ENCODE measurements around the gene SLC2A5.
A peak's percentile ranks its signal among the peaks of the same experiment; 100 is the strongest.

SLC2A5 gene

DNA sequence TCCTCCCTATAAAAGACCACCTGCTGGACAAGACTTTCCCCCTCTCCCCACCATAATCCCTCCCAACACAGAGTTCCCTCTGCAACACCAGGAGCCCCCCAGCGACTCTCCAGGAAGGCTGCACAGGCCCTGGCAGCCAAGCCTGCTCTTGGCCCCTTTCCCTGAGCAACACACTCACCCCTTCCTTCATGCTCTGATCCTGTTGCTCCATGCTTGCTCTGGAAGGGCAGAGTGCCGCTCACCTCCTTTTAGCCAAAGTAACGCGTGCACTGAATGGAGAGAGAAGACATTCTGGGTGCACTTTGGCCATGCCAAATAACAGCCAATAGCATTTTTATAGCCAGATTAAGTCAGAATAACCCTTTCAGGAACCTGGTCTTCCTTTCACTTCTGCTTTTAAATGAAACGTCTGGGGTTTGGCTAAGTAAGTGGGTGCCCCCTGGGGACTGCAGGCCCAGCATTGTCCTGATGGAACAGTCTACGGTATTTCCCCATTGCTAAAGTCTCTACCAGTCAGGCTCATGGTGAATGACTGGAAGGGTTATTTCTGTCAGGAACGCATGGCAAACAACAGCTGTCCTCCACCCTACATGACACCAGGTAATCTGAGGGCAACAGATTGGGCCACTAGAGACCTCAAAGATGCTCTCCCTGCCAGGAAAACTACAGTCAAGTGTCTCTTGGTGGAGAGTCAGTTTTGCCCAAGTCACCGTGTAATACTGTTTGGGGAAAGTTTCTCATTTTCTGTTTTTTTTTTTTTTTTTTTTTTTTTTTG lies at the start of gene SLC2A5:
Gene SLC2A5, minus strand, starts transcription at position 310 of the 775 bp plus-strand sequence. Its CDS starts 99 bp downstream, at position 211.
- DNase-seq (ENCODE audit: low read depth): no peak
- TF ChIP-seq, protein P1, sequence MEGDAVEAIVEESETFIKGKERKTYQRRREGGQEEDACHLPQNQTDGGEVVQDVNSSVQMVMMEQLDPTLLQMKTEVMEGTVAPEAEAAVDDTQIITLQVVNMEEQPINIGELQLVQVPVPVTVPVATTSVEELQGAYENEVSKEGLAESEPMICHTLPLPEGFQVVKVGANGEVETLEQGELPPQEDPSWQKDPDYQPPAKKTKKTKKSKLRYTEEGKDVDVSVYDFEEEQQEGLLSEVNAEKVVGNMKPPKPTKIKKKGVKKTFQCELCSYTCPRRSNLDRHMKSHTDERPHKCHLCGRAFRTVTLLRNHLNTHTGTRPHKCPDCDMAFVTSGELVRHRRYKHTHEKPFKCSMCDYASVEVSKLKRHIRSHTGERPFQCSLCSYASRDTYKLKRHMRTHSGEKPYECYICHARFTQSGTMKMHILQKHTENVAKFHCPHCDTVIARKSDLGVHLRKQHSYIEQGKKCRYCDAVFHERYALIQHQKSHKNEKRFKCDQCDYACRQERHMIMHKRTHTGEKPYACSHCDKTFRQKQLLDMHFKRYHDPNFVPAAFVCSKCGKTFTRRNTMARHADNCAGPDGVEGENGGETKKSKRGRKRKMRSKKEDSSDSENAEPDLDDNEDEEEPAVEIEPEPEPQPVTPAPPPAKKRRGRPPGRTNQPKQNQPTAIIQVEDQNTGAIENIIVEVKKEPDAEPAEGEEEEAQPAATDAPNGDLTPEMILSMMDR (IDR thresholded peaks at IDR 0.05; ENCODE audit: control insufficient read depth, extremely low read depth, insufficient read depth): no peak
- H3K4me3 ChIP-seq (ENCODE audit: low read depth, low read length): no peak within 1 kb of the TSS

GRCh38 chr1:9118186-9118585 lies 48.8 kb upstream of the SLC2A5 start:
- TF ChIP-seq, protein P1 (IDR thresholded peaks at IDR 0.05; ENCODE audit: control insufficient read depth, extremely low read depth, insufficient read depth): no peak
- no peak for DNase-seq (ENCODE audit: low read depth)
- H3K4me3 ChIP-seq (ENCODE audit: low read depth, low read length): no peak overlapping the region

DNA sequence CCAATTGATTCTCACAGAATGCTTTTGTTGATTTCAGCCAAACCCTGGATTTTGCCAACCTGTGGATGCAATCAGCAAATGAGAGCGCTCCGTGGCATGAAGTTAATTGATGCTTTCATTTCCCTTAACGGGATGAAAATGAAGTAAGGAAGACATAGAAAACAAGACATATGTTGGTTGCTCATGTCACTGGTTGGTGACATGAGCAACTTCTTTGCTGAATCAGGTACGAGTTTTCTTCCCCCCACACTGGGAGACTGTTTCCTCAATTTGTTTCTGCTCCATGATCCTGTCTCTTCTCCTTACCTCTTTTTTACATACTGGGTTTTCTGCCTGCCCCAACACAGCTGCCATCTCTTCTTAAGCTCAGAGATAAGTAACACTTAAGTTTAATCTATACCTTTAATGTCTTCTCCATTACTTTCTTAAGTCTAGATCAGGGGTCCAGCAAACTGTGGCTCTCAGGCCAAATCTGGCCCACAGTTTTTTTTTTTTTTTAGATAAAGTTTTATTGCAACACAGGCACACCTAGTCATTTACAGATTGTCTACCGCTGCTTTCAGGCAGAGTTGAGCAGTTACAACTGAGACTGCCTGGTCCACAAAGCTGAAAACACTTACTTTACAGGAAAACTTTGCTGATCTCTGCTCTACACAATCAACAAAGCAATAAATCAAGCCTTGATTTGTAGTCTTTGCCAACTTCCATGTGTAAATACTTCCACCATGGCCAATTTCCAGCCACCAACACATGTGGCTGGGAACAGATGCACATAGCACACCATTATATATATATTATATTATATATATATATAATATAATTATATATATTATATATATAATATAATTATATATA lies 46.1 kb upstream of the SLC2A5 start:
- TF ChIP-seq, protein P1 (IDR thresholded peaks at IDR 0.05; ENCODE audit: control insufficient read depth, extremely low read depth, insufficient read depth): no peak
- H3K4me3 ChIP-seq (ENCODE audit: low read depth, low read length): no peak overlapping the region
- peak; percentile 56 for DNase-seq (ENCODE audit: low read depth)

DNA sequence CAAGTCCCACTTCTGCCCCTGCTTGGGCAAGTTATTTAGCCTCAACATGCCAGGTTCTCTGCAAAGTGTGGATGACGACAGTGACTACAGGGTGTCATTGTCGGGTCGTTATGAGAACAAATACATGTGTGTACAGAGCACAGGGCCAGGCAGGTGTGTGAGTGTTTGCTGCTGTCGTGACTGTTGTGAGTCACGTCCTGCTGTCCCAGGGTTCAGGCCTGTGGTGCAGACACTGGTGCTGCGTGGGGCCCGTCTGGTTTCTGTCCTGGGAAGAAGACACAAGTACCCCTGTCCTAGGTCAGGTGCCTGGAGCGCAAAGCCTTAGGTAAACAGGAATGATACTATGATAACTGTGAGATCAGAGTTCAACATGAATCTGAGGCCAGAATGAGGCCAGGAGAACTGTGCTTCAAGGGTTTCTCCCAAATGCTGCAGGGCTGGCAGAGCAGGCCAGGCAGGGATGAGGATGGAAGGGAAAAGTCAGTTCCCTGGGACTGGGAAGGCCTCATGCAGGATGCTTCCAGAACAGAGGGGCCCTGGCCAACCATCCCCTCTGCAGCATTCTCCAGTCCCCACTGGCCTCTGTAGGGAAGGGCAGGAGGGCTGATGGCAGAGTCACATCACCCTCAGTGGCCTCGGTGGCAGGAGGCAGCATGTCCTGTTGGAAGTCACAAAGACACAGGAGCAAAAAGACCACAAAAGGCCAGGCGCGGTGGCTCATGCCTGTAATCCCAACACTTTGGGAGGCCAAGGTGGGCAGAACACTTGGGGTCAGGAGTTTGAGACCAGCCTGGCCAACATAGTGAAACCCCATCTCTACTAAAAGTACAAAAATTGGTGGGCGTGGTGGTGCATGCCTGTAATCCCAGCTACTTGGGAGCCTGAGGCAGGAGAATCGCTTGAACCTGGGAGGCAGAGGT lies 43.8 kb upstream of the SLC2A5 start:
- TF ChIP-seq, protein P1 (IDR thresholded peaks at IDR 0.05; ENCODE audit: control insufficient read depth, extremely low read depth, insufficient read depth): no peak
- DNase-seq (ENCODE audit: low read depth): no peak
- no peak overlapping the region for H3K4me3 ChIP-seq (ENCODE audit: low read depth, low read length)

DNA sequence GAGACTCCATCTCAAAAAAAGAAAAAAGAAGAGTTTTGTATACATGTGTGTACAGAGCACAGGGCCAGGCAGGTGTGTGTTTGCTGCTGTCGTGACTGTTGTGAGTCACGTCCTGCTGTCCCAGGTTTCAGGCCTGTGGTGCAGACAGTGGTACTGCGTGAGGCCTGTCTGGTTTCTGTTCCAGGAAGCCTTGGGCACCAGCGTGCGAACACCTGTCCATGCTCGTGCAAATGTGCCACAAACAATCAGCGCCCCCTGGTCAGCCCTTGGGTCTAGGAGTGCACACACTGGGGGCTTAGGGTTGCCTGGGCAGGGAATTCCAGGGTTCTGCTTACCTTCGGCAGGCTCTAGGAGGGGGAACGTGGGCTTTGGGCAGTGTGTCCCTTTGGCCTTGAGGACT lies 42.5 kb upstream of the SLC2A5 start:
- no peak for DNase-seq (ENCODE audit: low read depth)
- TF ChIP-seq, protein P1 (IDR thresholded peaks at IDR 0.05; ENCODE audit: control insufficient read depth, extremely low read depth, insufficient read depth): no peak

GRCh38 chr1:9111357-9111691 lies 41.9 kb upstream of the SLC2A5 start:
- TF ChIP-seq, protein P1 (IDR thresholded peaks at IDR 0.05; ENCODE audit: control insufficient read depth, extremely low read depth, insufficient read depth): no peak
- DNase-seq (ENCODE audit: low read depth): no peak
- no peak overlapping the region for H3K4me3 ChIP-seq (ENCODE audit: low read depth, low read length)

More for the DNA sequence above, 42.5 kb upstream of the SLC2A5 start:
- no peak overlapping the region for H3K4me3 ChIP-seq (ENCODE audit: low read depth, low read length)
